ENCODE measurements around the gene TRMT10A.

- TF ChIP-seq CTCF (IDR thresholded peaks at IDR 0.05) (no peak), POLR2A (IDR thresholded peaks at IDR 0.05) (no peak), POLR2AphosphoS5 (IDR thresholded peaks at IDR 0.05) (no peak)
Measured at GRCh38 chr4:99587803-99588202, 24.0 kb upstream of the TRMT10A start.

Measured in prostate gland (tissue), 2 donors.